Astrocyte of the cerebellum (primary cell): Measurements from ENCODE around the gene CEP131.

Experiments used
- DNase-seq: peaks from one replicate; pipeline ENCODE4 v3.0.0-alpha.2; 2011; ENCODE audit warnings: low read depth
- H3K4me3 ChIP-seq: 2 replicates; pipeline ENCODE4 v1.5.1; 2011; ENCODE audit warnings: mild to moderate bottlenecking, low read depth, low read length, moderate library complexity
- CTCF ChIP-seq: IDR thresholded peaks from 2 replicates; pipeline ENCODE4 v1.5.1; 2012; ENCODE audit warnings: low read length, low read depth, moderate library complexity, mild to moderate bottlenecking; ENCODE audit errors: missing control alignments
- in situ Hi-C: cut with HindIII; loops from 2 replicates; pipeline ENCODE4 v1.10.0; 2017; ENCODE audit warnings: low sequenced_read_pairs

Gene CEP131

GRCh38 chr17:81193051-81193410, 29.7 kb downstream of the CEP131 start:
- in situ Hi-C loops: no loop called here
- TF ChIP-seq CTCF: no peak
- H3K4me3 ChIP-seq: no peak overlapping the region
- DNase-seq: no peak

- in situ Hi-C loops: no loop called here
- DNase-seq: no peak
- TF ChIP-seq CTCF: no peak
- no peak overlapping the region for H3K4me3 ChIP-seq
These were observed 30.2 kb downstream of the CEP131 start for GRCh38 chr17:81192386-81193050.

GRCh38 chr17:81191646-81192045, 31.1 kb downstream of the CEP131 start:
- in situ Hi-C loops: no loop called here
- DNase-seq: no peak
- no peak overlapping the region for H3K4me3 ChIP-seq
- no peak for TF ChIP-seq CTCF

- TF ChIP-seq CTCF: no peak
- no peak for DNase-seq
- no peak overlapping the region for H3K4me3 ChIP-seq
- in situ Hi-C loops: no loop called here
These were observed 31.6 kb downstream of the CEP131 start for GRCh38 chr17:81191116-81191515.

GRCh38 chr17:81190591-81190990, 32.2 kb downstream of the CEP131 start:
- TF ChIP-seq CTCF: no peak
- H3K4me3 ChIP-seq: no peak overlapping the region
- in situ Hi-C loops: no loop called here
- DNase-seq: no peak

GRCh38 chr17:81189670-81190530, 32.9 kb downstream of the CEP131 start:
- H3K4me3 ChIP-seq: no peak overlapping the region
- no peak for DNase-seq
- in situ Hi-C loops: loop anchor here (5.0 kb wide), 1 partner anchor 48 kb away; no protein-coding TSS in a partner anchor
- peak; percentile 22 for TF ChIP-seq CTCF
